GM12864 (cell line): ENCODE measurements around the gene TMPRSS11B.

Source experiments
- DNase-seq: peaks from one replicate; pipeline ENCODE4 v3.0.0-alpha.2; 2011; ENCODE audit warnings: low read depth
- H3K4me3 ChIP-seq: 2 replicates; pipeline ENCODE4 v1.5.1; 2011; ENCODE audit warnings: mild to moderate bottlenecking, low read depth, low read length, control low read depth
- TF ChIP-seq, protein P1 (sequence below): IDR thresholded peaks from 2 replicates; pipeline ENCODE4 v1.5.1; 2011; ENCODE audit warnings: low read depth, mild to moderate bottlenecking, moderate library complexity, low read length, control low read depth, inconsistent platforms; ENCODE audit errors: missing control alignments

Gene TMPRSS11B

DNA sequence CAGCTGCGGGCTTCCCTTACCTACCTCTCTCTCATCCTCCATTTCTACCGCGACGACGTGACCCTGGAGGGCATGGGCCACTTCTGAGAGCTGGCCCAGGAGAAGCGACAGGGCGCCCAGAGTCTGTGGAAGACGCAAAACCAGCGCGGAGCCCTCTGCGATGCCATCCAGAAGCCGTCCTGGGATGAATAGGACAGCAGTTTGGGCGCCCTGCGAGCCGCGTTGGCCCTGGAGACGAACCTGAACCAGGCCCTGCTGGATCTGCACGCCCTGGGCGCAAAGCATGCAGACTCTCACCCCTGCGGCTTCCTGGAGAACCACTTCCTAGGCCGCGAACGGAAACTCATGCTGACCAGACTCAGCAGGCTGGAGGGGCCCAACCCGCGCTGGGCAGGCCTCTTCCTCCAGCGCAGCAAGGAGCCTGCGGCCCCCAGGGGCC, 63.1 kb downstream of the TMPRSS11B start:
- TF ChIP-seq, protein P1, sequence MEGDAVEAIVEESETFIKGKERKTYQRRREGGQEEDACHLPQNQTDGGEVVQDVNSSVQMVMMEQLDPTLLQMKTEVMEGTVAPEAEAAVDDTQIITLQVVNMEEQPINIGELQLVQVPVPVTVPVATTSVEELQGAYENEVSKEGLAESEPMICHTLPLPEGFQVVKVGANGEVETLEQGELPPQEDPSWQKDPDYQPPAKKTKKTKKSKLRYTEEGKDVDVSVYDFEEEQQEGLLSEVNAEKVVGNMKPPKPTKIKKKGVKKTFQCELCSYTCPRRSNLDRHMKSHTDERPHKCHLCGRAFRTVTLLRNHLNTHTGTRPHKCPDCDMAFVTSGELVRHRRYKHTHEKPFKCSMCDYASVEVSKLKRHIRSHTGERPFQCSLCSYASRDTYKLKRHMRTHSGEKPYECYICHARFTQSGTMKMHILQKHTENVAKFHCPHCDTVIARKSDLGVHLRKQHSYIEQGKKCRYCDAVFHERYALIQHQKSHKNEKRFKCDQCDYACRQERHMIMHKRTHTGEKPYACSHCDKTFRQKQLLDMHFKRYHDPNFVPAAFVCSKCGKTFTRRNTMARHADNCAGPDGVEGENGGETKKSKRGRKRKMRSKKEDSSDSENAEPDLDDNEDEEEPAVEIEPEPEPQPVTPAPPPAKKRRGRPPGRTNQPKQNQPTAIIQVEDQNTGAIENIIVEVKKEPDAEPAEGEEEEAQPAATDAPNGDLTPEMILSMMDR: no peak
- no peak for DNase-seq
- H3K4me3 ChIP-seq: no peak overlapping the region

DNA sequence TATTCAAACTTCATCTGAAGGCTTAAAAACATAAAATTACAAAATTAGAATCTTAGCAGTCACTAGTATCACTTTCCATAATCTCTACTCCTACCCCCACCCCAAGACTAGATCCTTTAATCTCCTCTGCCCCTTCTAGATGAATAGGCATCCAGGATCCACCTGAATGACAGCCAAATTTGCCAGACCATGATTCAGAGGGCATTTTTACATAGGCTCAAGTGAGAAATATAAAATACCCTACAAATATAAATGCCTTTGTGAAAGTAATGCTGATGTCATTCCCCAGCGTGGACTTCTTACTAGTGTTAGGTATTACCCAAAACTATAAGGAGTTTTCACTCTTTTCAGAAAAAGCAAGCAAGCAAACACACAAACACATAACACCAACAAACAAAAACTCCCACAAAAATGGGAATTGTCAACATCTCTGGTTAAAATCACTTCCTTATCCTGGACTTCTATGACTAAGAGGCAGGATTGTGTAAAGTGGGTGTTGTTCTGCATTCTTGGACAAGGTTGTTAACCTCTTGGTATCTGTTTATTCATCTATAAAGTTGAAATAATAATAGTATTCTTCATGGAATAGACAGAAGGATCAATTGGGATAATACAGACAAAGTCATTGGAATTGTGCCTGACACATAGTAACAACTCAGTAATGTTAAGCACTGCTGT, 64.5 kb downstream of the TMPRSS11B start:
- no peak for DNase-seq
- H3K4me3 ChIP-seq: no peak overlapping the region
- TF ChIP-seq, protein P1: no peak

DNA sequence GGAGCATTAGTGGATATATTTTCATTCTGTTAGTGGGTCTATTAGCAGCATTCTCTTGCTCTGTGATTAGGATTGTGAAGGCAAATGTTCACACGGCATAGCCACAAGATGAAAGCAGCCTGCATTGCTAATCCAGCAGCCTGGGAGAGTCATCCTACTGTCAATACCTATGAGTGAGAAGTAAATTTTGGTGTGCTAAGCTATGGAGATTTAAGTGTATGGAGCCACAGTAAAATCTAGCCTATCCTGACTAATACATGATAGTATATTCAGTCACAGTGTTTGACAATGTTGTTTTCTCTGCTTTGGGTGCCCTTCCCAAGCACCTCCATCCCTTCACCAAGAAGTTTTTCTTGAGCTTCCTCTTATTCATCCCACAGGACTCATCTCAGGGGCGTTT, 68.6 kb downstream of the TMPRSS11B start:
- DNase-seq: no peak
- TF ChIP-seq, protein P1: no peak

More for the DNA sequence above, 68.6 kb downstream of the TMPRSS11B start:
- no peak overlapping the region for H3K4me3 ChIP-seq
